Naive thymus-derived CD8-positive, alpha-beta T cell (primary cell): ENCODE results near the gene ID1. TPM values are rescaled to one million over a fixed set of nuclear protein-coding genes. Genes with fewer than 3 reads are reported as not detected.
"Not testable (repeated sequence)": the region's sequence is repeated elsewhere in the genome, so short reads cannot be mapped to it uniquely, and the experiment has no call there.

Source experiments
- ATAC-seq, 2 donors: fragments of 150-1000 bp; cut with Tn5 transposase in 1 of 2; sonication (Bioruptor Pico), chemical (Tn5 transposase) in 1 of 2; 1 replicate in 1 of 2; 2 replicates in 1 of 2; pipeline ENCODE4 v1.10.0; 2021; ENCODE audit warnings: mild to moderate bottlenecking in 2 of 2, moderate library complexity in 2 of 2
- POLR2A ChIA-PET: fragments of 350-600 bp; sonication (Branson Sonifier 250); formaldehyde crosslinking; loops from one replicate; lab custom pipeline; 2021; ENCODE audit warnings: antibody characterized with exemption; lab: Charles Lee
- DNase-seq, 10 donors: peaks; one replicate each; pipeline versions ENCODE4 v3.0.0 to v3.0.0-alpha.2; 2020 to 2022
- H3K27ac Mint-ChIP-seq, 10 donors: one replicate each; pipeline ENCODE4 v1.8.0; 2020 to 2022; ENCODE audit warnings: mild to moderate bottlenecking in 10 of 10, mixed read lengths in 10 of 10, moderate library complexity in 4 of 10, inconsistent platforms in 1 of 10
- H3K27me3 Mint-ChIP-seq, 5 donors: one replicate each; pipeline ENCODE4 v1.8.0; 2021 to 2022; ENCODE audit warnings: mixed read lengths in 5 of 5
- H3K36me3 Mint-ChIP-seq, 3 donors: one replicate each; pipeline ENCODE4 v1.8.0; 2020 to 2022; ENCODE audit warnings: mixed read lengths in 3 of 3, mild to moderate bottlenecking in 2 of 3, inconsistent platforms in 1 of 3
- H3K4me1 Mint-ChIP-seq, 4 donors: one replicate each; pipeline ENCODE4 v1.8.0; 2021 to 2022; ENCODE audit warnings: mixed read lengths in 4 of 4
- H3K4me3 Mint-ChIP-seq, 10 donors: one replicate each; pipeline ENCODE4 v1.8.0; 2020 to 2022; ENCODE audit warnings: mild to moderate bottlenecking in 10 of 10, mixed read lengths in 10 of 10, moderate library complexity in 6 of 10, inconsistent platforms in 1 of 10
- H3K9me3 Mint-ChIP-seq, 9 donors: one replicate each; pipeline ENCODE4 v1.8.0; 2020 to 2022; ENCODE audit warnings: mixed read lengths in 9 of 9, mild to moderate bottlenecking in 3 of 9, inconsistent platforms in 1 of 9, moderate library complexity in 1 of 9
- polyA plus RNA-seq, 3 donors: library from polyadenylated mRNA; unstranded; fragments of 300-500 nt; fragmentation: Illumina TruSeq; gene quantifications; one replicate each; pipeline ENCODE4 v1.2.3, GENCODE V29; 2021
- total RNA-seq, 8 experiments: library from RNA in 2 of 8; stranded (reverse) in 2 of 8; gene quantifications; one replicate each; pipeline ENCODE4 v1.2.3 and lab custom pipeline; 2021 to 2026

Gene ID1
- total and polyA plus RNA-seq, 5 experiments from 2014 or later: 0.29 to 1.3 (median 0.87) TPM

GRCh38 chr20:31630187-31630790, 25.2 kb downstream of the ID1 start:
- H3K27ac Mint-ChIP-seq: peak overlapping the region in 1 of 10 donors; percentile 22
- no peak for DNase-seq
- no peaks in the 10 kb centered on the region for H3K27me3 Mint-ChIP-seq
- POLR2A ChIA-PET: no interaction called here
- no peaks in the 10 kb centered on the region for H3K4me1 Mint-ChIP-seq
- H3K9me3 Mint-ChIP-seq: no peaks in the 10 kb centered on the region
- peaks cover 0 to 3% (median 0%) of the 10 kb centered on the region in 3 donors for H3K36me3 Mint-ChIP-seq
- ATAC-seq: no peak
- no peak overlapping the region for H3K4me3 Mint-ChIP-seq

GRCh38 chr20:31632548-31633338, 27.7 kb downstream of the ID1 start:
- no peak overlapping the region for H3K4me3 Mint-ChIP-seq
- no peak for ATAC-seq
- POLR2A ChIA-PET: no interaction called here
- no peaks in the 10 kb centered on the region for H3K9me3 Mint-ChIP-seq
- no peak for DNase-seq
- no peaks in the 10 kb centered on the region for H3K27me3 Mint-ChIP-seq
- H3K27ac Mint-ChIP-seq: no peak overlapping the region
- peaks cover 0 to under 1% (median 0%) of the 10 kb centered on the region in 3 donors for H3K36me3 Mint-ChIP-seq
- no peaks in the 10 kb centered on the region for H3K4me1 Mint-ChIP-seq

- Mint-ChIP-seq H3K4me3 (no peak overlapping the region), H3K36me3 (no peaks in the 10 kb centered on the region), H3K4me1 (no peaks in the 10 kb centered on the region), H3K27ac (no peak overlapping the region), H3K27me3 (peaks cover 0 to 2% (median 0%) of the 10 kb centered on the region in 5 donors), H3K9me3 (no peaks in the 10 kb centered on the region)
- no peak for DNase-seq
- no peak for ATAC-seq
- POLR2A ChIA-PET: no interaction called here
Observed at GRCh38 chr20:31633339-31633914, 28.3 kb downstream of the ID1 start.

- Mint-ChIP-seq H3K27me3 (peaks cover 0 to 17% (median 4%) of the 10 kb centered on the region in 5 donors), H3K4me1 (peaks cover 0 to 3% (median under 1%) of the 10 kb centered on the region in 4 donors), H3K4me3 (no peak within 1 kb of the TSS), H3K9me3 (no peaks in the 10 kb centered on the region), H3K27ac (peak within 1 kb of the TSS in 1 of 10 donors; percentile 41), H3K36me3 (no peaks in the 10 kb centered on the region)
- POLR2A ChIA-PET: no interaction called here
- ATAC-seq: no peak
- DNase-seq: no peak
Observed at GRCh38 chr20:31637660-31638059, 32.6 kb downstream of the ID1 start, which contains the start of gene COX4I2. Gene COX4I2 (plus strand): TSS chr20:31637912. CDS start chr20:31639018, 1,106 bp downstream.

- no peak for ATAC-seq
- H3K4me3 Mint-ChIP-seq: no peak overlapping the region
Observed at GRCh38 chr20:31638317-31638716, 33.2 kb downstream of the ID1 start.

GRCh38 chr20:31638816-31639215, 33.7 kb downstream of the ID1 start:
- peaks cover 5 to 12% (median 7%) of the 10 kb centered on the region in 4 donors for H3K4me1 Mint-ChIP-seq
- no peak for ATAC-seq
- H3K36me3 Mint-ChIP-seq: no peaks in the 10 kb centered on the region
- H3K4me3 Mint-ChIP-seq: no peak overlapping the region
- H3K27ac Mint-ChIP-seq: no peak overlapping the region
- H3K27me3 Mint-ChIP-seq: peaks cover 0 to 17% (median 6%) of the 10 kb centered on the region in 5 donors
- POLR2A ChIA-PET: no interaction called here
- H3K9me3 Mint-ChIP-seq: no peaks in the 10 kb centered on the region
- DNase-seq: no peak

More at GRCh38 chr20:31638317-31638716, 33.2 kb downstream of the ID1 start:
- no peak for DNase-seq
- POLR2A ChIA-PET: no interaction called here
- H3K27ac Mint-ChIP-seq: peak overlapping the region in 1 of 10 donors; percentile 41
- H3K9me3 Mint-ChIP-seq: no peaks in the 10 kb centered on the region
- H3K4me1 Mint-ChIP-seq: peaks cover 5 to 9% (median 7%) of the 10 kb centered on the region in 4 donors
- no peaks in the 10 kb centered on the region for H3K36me3 Mint-ChIP-seq
- peaks cover 0 to 17% (median 6%) of the 10 kb centered on the region in 5 donors for H3K27me3 Mint-ChIP-seq

GRCh38 chr20:31640259-31640658, 35.2 kb downstream of the ID1 start:
- POLR2A ChIA-PET: no interaction called here
- DNase-seq: no peak
- H3K4me1 Mint-ChIP-seq: peaks cover 5 to 12% (median 7%) of the 10 kb centered on the region in 4 donors
- H3K36me3 Mint-ChIP-seq: no peaks in the 10 kb centered on the region
- H3K9me3 Mint-ChIP-seq: no peaks in the 10 kb centered on the region
- H3K27ac Mint-ChIP-seq: no peak overlapping the region
- H3K27me3 Mint-ChIP-seq: peaks cover 0 to 17% (median 6%) of the 10 kb centered on the region in 5 donors
- ATAC-seq: no peak
- no peak overlapping the region for H3K4me3 Mint-ChIP-seq

- no peak overlapping the region for H3K27ac Mint-ChIP-seq
- ATAC-seq: no peak
- no peaks in the 10 kb centered on the region for H3K36me3 Mint-ChIP-seq
- no peak overlapping the region for H3K4me3 Mint-ChIP-seq
- no peaks in the 10 kb centered on the region for H3K9me3 Mint-ChIP-seq
- POLR2A ChIA-PET: no interaction called here
- peaks cover 0 to 17% (median 6%) of the 10 kb centered on the region in 5 donors for H3K27me3 Mint-ChIP-seq
- DNase-seq: no peak
- H3K4me1 Mint-ChIP-seq: peaks cover 5 to 12% (median 7%) of the 10 kb centered on the region in 4 donors
Observed at GRCh38 chr20:31641391-31641790, 36.3 kb downstream of the ID1 start.

- POLR2A ChIA-PET: interaction anchor here (0.7 to 1.3 kb wide), 2 partner anchors 81 to 825 kb away, joined by 3 to 6 read pairs; no protein-coding TSS in a partner anchor
- ATAC-seq: no peak
- peak overlapping the region in 5 of 10 donors; percentile 1 to 83 (median 50) for H3K27ac Mint-ChIP-seq
- no peaks in the 10 kb centered on the region for H3K36me3 Mint-ChIP-seq
- peaks cover 0 to 17% (median 6%) of the 10 kb centered on the region in 5 donors for H3K27me3 Mint-ChIP-seq
- no peaks in the 10 kb centered on the region for H3K9me3 Mint-ChIP-seq
- no peak for DNase-seq
- H3K4me1 Mint-ChIP-seq: peaks cover 5 to 12% (median 7%) of the 10 kb centered on the region in 4 donors
- peak overlapping the region in 2 of 10 donors; percentile 34 to 37 for H3K4me3 Mint-ChIP-seq
Observed at GRCh38 chr20:31642837-31643236, 37.7 kb downstream of the ID1 start.

GRCh38 chr20:31643522-31643921, 38.4 kb downstream of the ID1 start:
- POLR2A ChIA-PET: interaction anchor here (1.3 kb wide), 1 partner anchor 80 kb away, joined by 3 read pairs; no protein-coding TSS in a partner anchor
- ATAC-seq (no peak), DNase-seq (no peak)
- Mint-ChIP-seq H3K9me3 (no peaks in the 10 kb centered on the region), H3K4me1 (peaks cover 5 to 12% (median 7%) of the 10 kb centered on the region in 4 donors), H3K27me3 (peaks cover 0 to 15% (median 6%) of the 10 kb centered on the region in 5 donors), H3K27ac (peak overlapping the region in 1 of 10 donors; percentile 77), H3K36me3 (no peaks in the 10 kb centered on the region), H3K4me3 (no peak overlapping the region)

GRCh38 chr20:31644701-31645100, 39.6 kb downstream of the ID1 start:
- ATAC-seq (no peak), DNase-seq (no peak)
- Mint-ChIP-seq H3K36me3 (no peaks in the 10 kb centered on the region), H3K27me3 (peaks cover 0 to 12% (median 6%) of the 10 kb centered on the region in 5 donors), H3K4me3 (no peak overlapping the region), H3K9me3 (no peaks in the 10 kb centered on the region), H3K27ac (no peak overlapping the region), H3K4me1 (peaks cover 5 to 12% (median 7%) of the 10 kb centered on the region in 4 donors)
- POLR2A ChIA-PET: no interaction called here

GRCh38 chr20:31648104-31648503, 43.0 kb downstream of the ID1 start:
- H3K9me3 Mint-ChIP-seq, ATAC-seq, H3K27me3 Mint-ChIP-seq, H3K27ac Mint-ChIP-seq, H3K36me3 Mint-ChIP-seq, DNase-seq, H3K4me1 Mint-ChIP-seq, H3K4me3 Mint-ChIP-seq, POLR2A ChIA-PET: not testable (repeated sequence)
